HFF-Myc (cell line): ENCODE results near the gene LDB3.

ENCODE experiments used
- DNase-seq: peaks from one replicate; pipeline ENCODE4 v3.0.0-alpha.2; 2011; ENCODE audit warnings: low read depth; ENCODE audit errors: extremely low read depth
- H3K4me3 ChIP-seq: replicated peaks from 2 replicates; pipeline ENCODE4 v1.5.1; 2011; ENCODE audit warnings: low read depth, mild to moderate bottlenecking, control low read depth, low read length
- CTCF ChIP-seq: IDR thresholded peaks from 2 replicates; pipeline ENCODE4 v1.5.1; 2012; ENCODE audit warnings: mild to moderate bottlenecking, low read depth, low read length, control low read depth; ENCODE audit errors: missing control alignments

LDB3 gene

GRCh38 chr10:86753051-86753450 lies 84.7 kb downstream of the LDB3 start:
- no peak for TF ChIP-seq CTCF

GRCh38 chr10:86753638-86754434 lies 85.5 kb downstream of the LDB3 start:
- no peak overlapping the region for H3K4me3 ChIP-seq
- no peak for TF ChIP-seq CTCF
- no peak for DNase-seq

More at GRCh38 chr10:86753051-86753450, 84.7 kb downstream of the LDB3 start:
- no peak overlapping the region for H3K4me3 ChIP-seq
- DNase-seq, result no peak

- peak overlapping the region; percentile 75 for H3K4me3 ChIP-seq
- no peak for TF ChIP-seq CTCF
- no peak for DNase-seq
These were observed 87.1 kb downstream of the LDB3 start for GRCh38 chr10:86755454-86755739.

GRCh38 chr10:86755740-86756510 lies 87.6 kb downstream of the LDB3 start:
- DNase-seq, result peak; percentile 46
- no peak for TF ChIP-seq CTCF
- H3K4me3 ChIP-seq, result peak overlapping the region; percentile 75

GRCh38 chr10:86756511-86757112 lies 88.3 kb downstream of the LDB3 start, which contains the start of gene BMPR1A:
BMPR1A (plus strand) TSS chr10:86756619; CDS start chr10:86876019, 119,400 bp downstream.
- no peak for DNase-seq
- no peak for TF ChIP-seq CTCF
- H3K4me3 ChIP-seq, result peak within 1 kb of the TSS; percentile 85

- DNase-seq, result peak; percentile 29
- TF ChIP-seq CTCF, result peak; percentile 22
- peak overlapping the region; percentile 85 for H3K4me3 ChIP-seq
These were observed 89.0 kb downstream of the LDB3 start for GRCh38 chr10:86757113-86757972.
